ENCODE measurements around the gene PLCD1.

DNA sequence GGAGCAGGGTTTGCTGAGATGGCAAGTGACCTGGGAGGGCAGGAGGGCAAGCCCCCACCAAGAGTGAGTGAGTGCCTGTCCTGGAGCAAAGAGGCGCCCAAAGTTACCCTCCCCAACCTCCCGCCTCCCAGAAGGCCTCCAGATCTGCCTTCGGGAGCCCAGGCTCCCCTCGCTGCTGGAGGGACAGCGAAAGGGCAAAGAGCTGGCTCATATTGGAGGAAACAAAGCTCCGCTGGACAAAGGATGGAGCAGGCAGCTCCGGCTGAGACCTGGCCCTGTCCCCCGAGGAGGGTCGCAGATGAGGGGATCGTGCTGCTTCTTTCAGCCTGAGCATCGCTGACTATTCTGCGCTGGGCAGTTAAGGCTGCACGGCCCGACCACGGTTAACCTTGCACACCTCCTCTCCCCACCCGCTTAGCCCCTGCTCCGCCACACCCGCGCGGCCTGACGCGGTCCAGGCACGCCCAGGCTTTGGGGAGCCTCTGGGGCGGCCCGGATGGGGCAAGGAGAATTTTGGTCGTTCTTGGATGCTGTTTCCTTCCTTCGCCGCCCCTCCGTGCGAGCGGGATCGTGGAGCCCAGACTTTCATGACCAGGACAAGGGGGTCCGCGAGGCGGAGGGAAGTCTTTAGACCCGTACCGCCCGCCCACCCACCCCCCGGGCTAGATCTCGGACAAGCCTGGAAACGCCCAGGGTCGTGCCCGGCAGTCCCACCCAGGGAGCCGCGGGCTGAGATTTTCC is 651 bp downstream of the PLCD1 start:
- TF ChIP-seq, protein P1, sequence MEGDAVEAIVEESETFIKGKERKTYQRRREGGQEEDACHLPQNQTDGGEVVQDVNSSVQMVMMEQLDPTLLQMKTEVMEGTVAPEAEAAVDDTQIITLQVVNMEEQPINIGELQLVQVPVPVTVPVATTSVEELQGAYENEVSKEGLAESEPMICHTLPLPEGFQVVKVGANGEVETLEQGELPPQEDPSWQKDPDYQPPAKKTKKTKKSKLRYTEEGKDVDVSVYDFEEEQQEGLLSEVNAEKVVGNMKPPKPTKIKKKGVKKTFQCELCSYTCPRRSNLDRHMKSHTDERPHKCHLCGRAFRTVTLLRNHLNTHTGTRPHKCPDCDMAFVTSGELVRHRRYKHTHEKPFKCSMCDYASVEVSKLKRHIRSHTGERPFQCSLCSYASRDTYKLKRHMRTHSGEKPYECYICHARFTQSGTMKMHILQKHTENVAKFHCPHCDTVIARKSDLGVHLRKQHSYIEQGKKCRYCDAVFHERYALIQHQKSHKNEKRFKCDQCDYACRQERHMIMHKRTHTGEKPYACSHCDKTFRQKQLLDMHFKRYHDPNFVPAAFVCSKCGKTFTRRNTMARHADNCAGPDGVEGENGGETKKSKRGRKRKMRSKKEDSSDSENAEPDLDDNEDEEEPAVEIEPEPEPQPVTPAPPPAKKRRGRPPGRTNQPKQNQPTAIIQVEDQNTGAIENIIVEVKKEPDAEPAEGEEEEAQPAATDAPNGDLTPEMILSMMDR (IDR thresholded peaks at IDR 0.05; ENCODE audit: low read depth, low read length): no peak
- TF ChIP-seq EZH2phosphoT487 (IDR thresholded peaks at IDR 0.05; ENCODE audit: low read depth): no peak

Measured in OCI-LY3 (cell line).